WTC11 (cell line): ENCODE measurements around the gene SERPINA6. TPM values are rescaled to one million over a fixed set of nuclear protein-coding genes. Genes with fewer than 3 reads are reported as not detected.

Experiments
- ATAC-seq: fragments of 200-7000 bp; cut with Tn5 transposase; 2 replicates; pipeline ENCODE4 v1.10.0; 2021; ENCODE audit warnings: mild to moderate bottlenecking, moderate library complexity
- CTCF ChIA-PET: fragments of 300-600 bp; sonication (Branson Sonifier 250); formaldehyde crosslinking; loops from one replicate; lab custom pipeline; 2021; ENCODE audit warnings: antibody characterized with exemption; lab: Charles Lee
- POLR2A ChIA-PET: fragments of 350-600 bp; sonication (Branson Sonifier 250); formaldehyde crosslinking; loops from one replicate; lab custom pipeline; 2021; ENCODE audit warnings: antibody characterized with exemption; lab: Charles Lee
- DNase-seq: peaks from one replicate; pipeline ENCODE4 v3.0.0; 2021; ENCODE audit warnings: low spot score
- H3K27ac Mint-ChIP-seq: 2 replicates; pipeline ENCODE4 v1.8.0; 2021; ENCODE audit warnings: mixed read lengths
- H3K27me3 Mint-ChIP-seq: 2 replicates; pipeline ENCODE4 v1.8.0; 2021; ENCODE audit warnings: low read depth, mild to moderate bottlenecking, moderate library complexity, mixed read lengths
- H3K36me3 Mint-ChIP-seq: 2 replicates; pipeline ENCODE4 v1.8.0; 2021; ENCODE audit warnings: mixed read lengths
- H3K4me1 Mint-ChIP-seq: 2 replicates; pipeline ENCODE4 v1.8.0; 2022; ENCODE audit warnings: mixed read lengths
- H3K4me3 Mint-ChIP-seq: 2 replicates; pipeline ENCODE4 v1.8.0; 2021; ENCODE audit warnings: mild to moderate bottlenecking, moderate library complexity, mixed read lengths
- H3K9me3 Mint-ChIP-seq: 2 replicates; pipeline ENCODE4 v1.8.0; 2021; ENCODE audit warnings: mixed read lengths
- FOXJ3 ChIP-seq: sonication (generic); formaldehyde crosslinking; IDR thresholded peaks from 2 replicates; pipeline ENCODE4 v1.9.0; 2021; ENCODE audit warnings: missing genetic modification reagents, mild to moderate bottlenecking, borderline replicate concordance
- GTF2I ChIP-seq: fragments of 250-450 bp; sonication (Bioruptor Pico); conservative IDR thresholded peaks from 2 replicates; pipeline ENCODE4 v1.4.0; 2021; ENCODE audit warnings: mild to moderate bottlenecking
- NFE2L1 ChIP-seq: sonication (generic); formaldehyde crosslinking; IDR thresholded peaks from 2 replicates; pipeline ENCODE4 v1.8.1; 2023; ENCODE audit warnings: missing genetic modification reagents
- RORB ChIP-seq: fragments of 250-450 bp; sonication (Bioruptor Pico); IDR thresholded peaks from 2 replicates; pipeline ENCODE4 v1.9.0; 2021; ENCODE audit warnings: mild to moderate bottlenecking
- SMAD4 ChIP-seq: sonication (generic); formaldehyde crosslinking; IDR thresholded peaks from 2 replicates; pipeline ENCODE4 v1.8.0; 2022; ENCODE audit warnings: mild to moderate bottlenecking, missing genetic modification reagents
- ZBTB21 ChIP-seq: sonication (generic); formaldehyde crosslinking; IDR thresholded peaks from 2 replicates; pipeline ENCODE4 v1.8.1; 2023; ENCODE audit warnings: mild to moderate bottlenecking, missing genetic modification reagents, borderline replicate concordance
- ZNF317 ChIP-seq: sonication (generic); formaldehyde crosslinking; IDR thresholded peaks from 2 replicates; pipeline ENCODE4 v1.8.1; 2023; ENCODE audit warnings: low read depth, mild to moderate bottlenecking, moderate library complexity, missing genetic modification reagents, borderline replicate concordance
- ZNF423 ChIP-seq: fragments of 250-450 bp; sonication (Bioruptor Pico); IDR thresholded peaks from 2 replicates; pipeline ENCODE4 v2.1.2; 2022; ENCODE audit warnings: mild to moderate bottlenecking, moderate library complexity
- total RNA-seq: library from RNA; stranded (reverse); gene quantifications from 3 replicates; pipeline ENCODE4 v1.2.3, GENCODE V29; 2021
- TF ChIP-seq, protein P1 (sequence below): fragments of 200-600 bp; IDR thresholded peaks from 2 replicates; pipeline ENCODE4 v1.8.0; 2022; ENCODE audit warnings: antibody characterized with exemption
- TF ChIP-seq, protein P2 (sequence below): sonication (generic); formaldehyde crosslinking; IDR thresholded peaks from 2 replicates; pipeline ENCODE4 v1.8.0; 2022; ENCODE audit warnings: mild to moderate bottlenecking, missing genetic modification reagents
- TF ChIP-seq, protein P3 (sequence below): sonication (generic); formaldehyde crosslinking; IDR thresholded peaks from 2 replicates; pipeline ENCODE4 v1.8.1; 2023; ENCODE audit warnings: mild to moderate bottlenecking, missing genetic modification reagents, borderline replicate concordance
- TF ChIP-seq, protein P4 (sequence below): sonication (generic); formaldehyde crosslinking; IDR thresholded peaks from 2 replicates; pipeline ENCODE4 v1.8.1; 2023; ENCODE audit warnings: mild to moderate bottlenecking, missing genetic modification reagents
- TF ChIP-seq, protein P5 (sequence below): fragments of 250-450 bp; sonication (Bioruptor Pico); IDR thresholded peaks from 2 replicates; pipeline ENCODE4 v1.9.0; 2021; ENCODE audit warnings: mild to moderate bottlenecking, borderline replicate concordance
- TF ChIP-seq, protein P6 (sequence below): sonication (generic); formaldehyde crosslinking; IDR thresholded peaks from 2 replicates; pipeline ENCODE4 v1.8.1; 2022; ENCODE audit warnings: mild to moderate bottlenecking, moderate library complexity, missing genetic modification reagents

SERPINA6 gene
- total RNA-seq, 1 experiment from 2014 or later = 0.15 TPM

DNA sequence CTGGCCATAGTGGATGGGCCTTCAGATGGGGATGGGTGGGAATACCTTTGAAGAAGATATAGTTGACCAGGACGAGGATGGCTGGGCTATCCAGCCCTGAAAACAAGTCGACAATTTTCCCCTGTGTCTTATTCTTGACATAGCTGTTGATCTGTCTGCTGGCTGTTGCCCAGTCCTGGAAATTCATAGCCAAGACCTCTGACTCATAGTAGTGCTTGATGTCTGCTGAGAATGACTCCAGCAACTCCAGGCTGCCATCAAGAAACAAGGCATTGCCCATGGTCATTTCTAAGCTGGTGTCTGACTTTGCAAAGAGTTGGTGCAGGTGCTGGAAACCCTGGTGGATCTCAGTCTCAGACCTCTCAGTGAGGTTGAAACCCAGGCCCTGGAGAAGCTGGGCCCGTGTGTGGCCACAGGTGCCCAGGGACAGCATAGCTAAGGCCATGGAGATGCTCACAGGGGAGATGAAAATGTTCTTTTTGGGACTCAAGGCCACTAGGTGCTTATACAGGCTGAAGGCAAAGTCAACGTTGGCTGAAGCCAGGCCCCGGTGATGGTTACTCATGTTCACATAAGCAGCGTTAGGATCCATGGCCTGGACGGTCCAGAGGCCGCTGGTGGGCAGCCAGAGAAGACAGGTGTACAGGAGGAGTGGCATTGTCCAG is 9.0 kb downstream of the SERPINA6 start:
- TF ChIP-seq FOXJ3 (no peak), ZBTB21 (no peak), RORB (CRISPR knock-in tag) (no peak), ZNF423 (no peak), SMAD4 (CRISPR knock-in tag) (no peak), GTF2I (CRISPR knock-in tag) (no peak), ZNF317 (CRISPR knock-in tag) (no peak), NFE2L1 (CRISPR knock-in tag) (no peak)
- TF ChIP-seq, protein P1, sequence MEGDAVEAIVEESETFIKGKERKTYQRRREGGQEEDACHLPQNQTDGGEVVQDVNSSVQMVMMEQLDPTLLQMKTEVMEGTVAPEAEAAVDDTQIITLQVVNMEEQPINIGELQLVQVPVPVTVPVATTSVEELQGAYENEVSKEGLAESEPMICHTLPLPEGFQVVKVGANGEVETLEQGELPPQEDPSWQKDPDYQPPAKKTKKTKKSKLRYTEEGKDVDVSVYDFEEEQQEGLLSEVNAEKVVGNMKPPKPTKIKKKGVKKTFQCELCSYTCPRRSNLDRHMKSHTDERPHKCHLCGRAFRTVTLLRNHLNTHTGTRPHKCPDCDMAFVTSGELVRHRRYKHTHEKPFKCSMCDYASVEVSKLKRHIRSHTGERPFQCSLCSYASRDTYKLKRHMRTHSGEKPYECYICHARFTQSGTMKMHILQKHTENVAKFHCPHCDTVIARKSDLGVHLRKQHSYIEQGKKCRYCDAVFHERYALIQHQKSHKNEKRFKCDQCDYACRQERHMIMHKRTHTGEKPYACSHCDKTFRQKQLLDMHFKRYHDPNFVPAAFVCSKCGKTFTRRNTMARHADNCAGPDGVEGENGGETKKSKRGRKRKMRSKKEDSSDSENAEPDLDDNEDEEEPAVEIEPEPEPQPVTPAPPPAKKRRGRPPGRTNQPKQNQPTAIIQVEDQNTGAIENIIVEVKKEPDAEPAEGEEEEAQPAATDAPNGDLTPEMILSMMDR = no peak
- TF ChIP-seq, protein P2, sequence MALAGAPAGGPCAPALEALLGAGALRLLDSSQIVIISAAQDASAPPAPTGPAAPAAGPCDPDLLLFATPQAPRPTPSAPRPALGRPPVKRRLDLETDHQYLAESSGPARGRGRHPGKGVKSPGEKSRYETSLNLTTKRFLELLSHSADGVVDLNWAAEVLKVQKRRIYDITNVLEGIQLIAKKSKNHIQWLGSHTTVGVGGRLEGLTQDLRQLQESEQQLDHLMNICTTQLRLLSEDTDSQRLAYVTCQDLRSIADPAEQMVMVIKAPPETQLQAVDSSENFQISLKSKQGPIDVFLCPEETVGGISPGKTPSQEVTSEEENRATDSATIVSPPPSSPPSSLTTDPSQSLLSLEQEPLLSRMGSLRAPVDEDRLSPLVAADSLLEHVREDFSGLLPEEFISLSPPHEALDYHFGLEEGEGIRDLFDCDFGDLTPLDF (CRISPR knock-in tag) = no peak
- TF ChIP-seq, protein P3, sequence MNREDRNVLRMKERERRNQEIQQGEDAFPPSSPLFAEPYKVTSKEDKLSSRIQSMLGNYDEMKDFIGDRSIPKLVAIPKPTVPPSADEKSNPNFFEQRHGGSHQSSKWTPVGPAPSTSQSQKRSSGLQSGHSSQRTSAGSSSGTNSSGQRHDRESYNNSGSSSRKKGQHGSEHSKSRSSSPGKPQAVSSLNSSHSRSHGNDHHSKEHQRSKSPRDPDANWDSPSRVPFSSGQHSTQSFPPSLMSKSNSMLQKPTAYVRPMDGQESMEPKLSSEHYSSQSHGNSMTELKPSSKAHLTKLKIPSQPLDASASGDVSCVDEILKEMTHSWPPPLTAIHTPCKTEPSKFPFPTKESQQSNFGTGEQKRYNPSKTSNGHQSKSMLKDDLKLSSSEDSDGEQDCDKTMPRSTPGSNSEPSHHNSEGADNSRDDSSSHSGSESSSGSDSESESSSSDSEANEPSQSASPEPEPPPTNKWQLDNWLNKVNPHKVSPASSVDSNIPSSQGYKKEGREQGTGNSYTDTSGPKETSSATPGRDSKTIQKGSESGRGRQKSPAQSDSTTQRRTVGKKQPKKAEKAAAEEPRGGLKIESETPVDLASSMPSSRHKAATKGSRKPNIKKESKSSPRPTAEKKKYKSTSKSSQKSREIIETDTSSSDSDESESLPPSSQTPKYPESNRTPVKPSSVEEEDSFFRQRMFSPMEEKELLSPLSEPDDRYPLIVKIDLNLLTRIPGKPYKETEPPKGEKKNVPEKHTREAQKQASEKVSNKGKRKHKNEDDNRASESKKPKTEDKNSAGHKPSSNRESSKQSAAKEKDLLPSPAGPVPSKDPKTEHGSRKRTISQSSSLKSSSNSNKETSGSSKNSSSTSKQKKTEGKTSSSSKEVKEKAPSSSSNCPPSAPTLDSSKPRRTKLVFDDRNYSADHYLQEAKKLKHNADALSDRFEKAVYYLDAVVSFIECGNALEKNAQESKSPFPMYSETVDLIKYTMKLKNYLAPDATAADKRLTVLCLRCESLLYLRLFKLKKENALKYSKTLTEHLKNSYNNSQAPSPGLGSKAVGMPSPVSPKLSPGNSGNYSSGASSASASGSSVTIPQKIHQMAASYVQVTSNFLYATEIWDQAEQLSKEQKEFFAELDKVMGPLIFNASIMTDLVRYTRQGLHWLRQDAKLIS = no peak
- TF ChIP-seq, protein P4, sequence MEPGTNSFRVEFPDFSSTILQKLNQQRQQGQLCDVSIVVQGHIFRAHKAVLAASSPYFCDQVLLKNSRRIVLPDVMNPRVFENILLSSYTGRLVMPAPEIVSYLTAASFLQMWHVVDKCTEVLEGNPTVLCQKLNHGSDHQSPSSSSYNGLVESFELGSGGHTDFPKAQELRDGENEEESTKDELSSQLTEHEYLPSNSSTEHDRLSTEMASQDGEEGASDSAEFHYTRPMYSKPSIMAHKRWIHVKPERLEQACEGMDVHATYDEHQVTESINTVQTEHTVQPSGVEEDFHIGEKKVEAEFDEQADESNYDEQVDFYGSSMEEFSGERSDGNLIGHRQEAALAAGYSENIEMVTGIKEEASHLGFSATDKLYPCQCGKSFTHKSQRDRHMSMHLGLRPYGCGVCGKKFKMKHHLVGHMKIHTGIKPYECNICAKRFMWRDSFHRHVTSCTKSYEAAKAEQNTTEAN (CRISPR knock-in tag) = no peak
- TF ChIP-seq, protein P5, sequence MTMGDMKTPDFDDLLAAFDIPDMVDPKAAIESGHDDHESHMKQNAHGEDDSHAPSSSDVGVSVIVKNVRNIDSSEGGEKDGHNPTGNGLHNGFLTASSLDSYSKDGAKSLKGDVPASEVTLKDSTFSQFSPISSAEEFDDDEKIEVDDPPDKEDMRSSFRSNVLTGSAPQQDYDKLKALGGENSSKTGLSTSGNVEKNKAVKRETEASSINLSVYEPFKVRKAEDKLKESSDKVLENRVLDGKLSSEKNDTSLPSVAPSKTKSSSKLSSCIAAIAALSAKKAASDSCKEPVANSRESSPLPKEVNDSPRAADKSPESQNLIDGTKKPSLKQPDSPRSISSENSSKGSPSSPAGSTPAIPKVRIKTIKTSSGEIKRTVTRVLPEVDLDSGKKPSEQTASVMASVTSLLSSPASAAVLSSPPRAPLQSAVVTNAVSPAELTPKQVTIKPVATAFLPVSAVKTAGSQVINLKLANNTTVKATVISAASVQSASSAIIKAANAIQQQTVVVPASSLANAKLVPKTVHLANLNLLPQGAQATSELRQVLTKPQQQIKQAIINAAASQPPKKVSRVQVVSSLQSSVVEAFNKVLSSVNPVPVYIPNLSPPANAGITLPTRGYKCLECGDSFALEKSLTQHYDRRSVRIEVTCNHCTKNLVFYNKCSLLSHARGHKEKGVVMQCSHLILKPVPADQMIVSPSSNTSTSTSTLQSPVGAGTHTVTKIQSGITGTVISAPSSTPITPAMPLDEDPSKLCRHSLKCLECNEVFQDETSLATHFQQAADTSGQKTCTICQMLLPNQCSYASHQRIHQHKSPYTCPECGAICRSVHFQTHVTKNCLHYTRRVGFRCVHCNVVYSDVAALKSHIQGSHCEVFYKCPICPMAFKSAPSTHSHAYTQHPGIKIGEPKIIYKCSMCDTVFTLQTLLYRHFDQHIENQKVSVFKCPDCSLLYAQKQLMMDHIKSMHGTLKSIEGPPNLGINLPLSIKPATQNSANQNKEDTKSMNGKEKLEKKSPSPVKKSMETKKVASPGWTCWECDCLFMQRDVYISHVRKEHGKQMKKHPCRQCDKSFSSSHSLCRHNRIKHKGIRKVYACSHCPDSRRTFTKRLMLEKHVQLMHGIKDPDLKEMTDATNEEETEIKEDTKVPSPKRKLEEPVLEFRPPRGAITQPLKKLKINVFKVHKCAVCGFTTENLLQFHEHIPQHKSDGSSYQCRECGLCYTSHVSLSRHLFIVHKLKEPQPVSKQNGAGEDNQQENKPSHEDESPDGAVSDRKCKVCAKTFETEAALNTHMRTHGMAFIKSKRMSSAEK = no peak
- TF ChIP-seq, protein P6, sequence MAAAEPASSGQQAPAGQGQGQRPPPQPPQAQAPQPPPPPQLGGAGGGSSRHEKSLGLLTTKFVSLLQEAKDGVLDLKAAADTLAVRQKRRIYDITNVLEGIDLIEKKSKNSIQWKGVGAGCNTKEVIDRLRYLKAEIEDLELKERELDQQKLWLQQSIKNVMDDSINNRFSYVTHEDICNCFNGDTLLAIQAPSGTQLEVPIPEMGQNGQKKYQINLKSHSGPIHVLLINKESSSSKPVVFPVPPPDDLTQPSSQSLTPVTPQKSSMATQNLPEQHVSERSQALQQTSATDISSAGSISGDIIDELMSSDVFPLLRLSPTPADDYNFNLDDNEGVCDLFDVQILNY = no peak
- POLR2A ChIA-PET = no interaction called here
- CTCF ChIA-PET = interaction anchor here (1.0 kb wide), 1 partner anchor 178 kb away, joined by 3 read pairs; no protein-coding TSS in a partner anchor

More for the DNA sequence above, 9.0 kb downstream of the SERPINA6 start:
- Mint-ChIP-seq H3K36me3 (no peaks in the 10 kb centered on the region), H3K9me3 (peaks cover 2% of the 10 kb centered on the region), H3K27me3 (no peaks in the 10 kb centered on the region), H3K4me3 (no peak overlapping the region), H3K27ac (no peak overlapping the region), H3K4me1 (0 out of 2 replicates have a peak, but pooled peaks cover 2% of the 10 kb centered on the region)
- no peak for ATAC-seq
- DNase-seq = no peak
